ENCODE results near the gene SMAD2. TPM values are rescaled to one million over a fixed set of nuclear protein-coding genes. Genes with fewer than 3 reads are reported as not detected.

Gene SMAD2
- total RNA-seq, 1 donor from 2014 or later = 28.5 TPM

DNA sequence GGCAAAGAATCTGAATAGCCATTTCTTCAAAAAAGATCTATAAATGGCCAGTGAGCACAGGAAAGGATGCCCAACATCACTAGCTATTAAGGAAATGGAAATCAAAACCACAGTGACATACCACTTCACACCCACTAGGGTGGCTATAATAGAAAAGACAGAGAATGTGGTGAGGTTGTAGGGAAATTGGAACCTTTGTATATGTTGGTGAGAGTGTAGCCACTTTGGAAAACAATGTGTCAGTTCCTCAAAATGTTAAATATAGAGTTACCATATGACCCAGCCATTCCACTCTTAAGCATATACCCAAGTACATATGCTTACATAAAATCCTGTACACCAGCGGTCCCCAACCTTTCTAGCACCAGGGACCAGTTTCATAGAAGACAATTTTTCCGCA, 152.8 kb downstream of the SMAD2 start:
- intact Hi-C loops (cut with DNase I) = no loop called here
- no peaks in the 10 kb centered on the region for H3K9me3 ChIP-seq
- no peak overlapping the region for H3K4me3 ChIP-seq
- TF ChIP-seq, protein P1, sequence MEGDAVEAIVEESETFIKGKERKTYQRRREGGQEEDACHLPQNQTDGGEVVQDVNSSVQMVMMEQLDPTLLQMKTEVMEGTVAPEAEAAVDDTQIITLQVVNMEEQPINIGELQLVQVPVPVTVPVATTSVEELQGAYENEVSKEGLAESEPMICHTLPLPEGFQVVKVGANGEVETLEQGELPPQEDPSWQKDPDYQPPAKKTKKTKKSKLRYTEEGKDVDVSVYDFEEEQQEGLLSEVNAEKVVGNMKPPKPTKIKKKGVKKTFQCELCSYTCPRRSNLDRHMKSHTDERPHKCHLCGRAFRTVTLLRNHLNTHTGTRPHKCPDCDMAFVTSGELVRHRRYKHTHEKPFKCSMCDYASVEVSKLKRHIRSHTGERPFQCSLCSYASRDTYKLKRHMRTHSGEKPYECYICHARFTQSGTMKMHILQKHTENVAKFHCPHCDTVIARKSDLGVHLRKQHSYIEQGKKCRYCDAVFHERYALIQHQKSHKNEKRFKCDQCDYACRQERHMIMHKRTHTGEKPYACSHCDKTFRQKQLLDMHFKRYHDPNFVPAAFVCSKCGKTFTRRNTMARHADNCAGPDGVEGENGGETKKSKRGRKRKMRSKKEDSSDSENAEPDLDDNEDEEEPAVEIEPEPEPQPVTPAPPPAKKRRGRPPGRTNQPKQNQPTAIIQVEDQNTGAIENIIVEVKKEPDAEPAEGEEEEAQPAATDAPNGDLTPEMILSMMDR (IDR thresholded peaks at IDR 0.05) = no peak
- TF ChIP-seq POLR2AphosphoS5 (IDR thresholded peaks at IDR 0.05; ENCODE audit: insufficient read depth in 1 of 2, low read depth in 1 of 2) (no peak), POLR2A (IDR thresholded peaks at IDR 0.05) (no peak)
- no peaks in the 10 kb centered on the region for H3K4me1 ChIP-seq
- no peak for DNase-seq (ENCODE audit: extremely low spot score in 2 of 2)
- H3K27ac ChIP-seq = no peak overlapping the region
- no peaks in the 10 kb centered on the region for H3K36me3 ChIP-seq
- no peaks in the 10 kb centered on the region for H3K27me3 ChIP-seq

DNA sequence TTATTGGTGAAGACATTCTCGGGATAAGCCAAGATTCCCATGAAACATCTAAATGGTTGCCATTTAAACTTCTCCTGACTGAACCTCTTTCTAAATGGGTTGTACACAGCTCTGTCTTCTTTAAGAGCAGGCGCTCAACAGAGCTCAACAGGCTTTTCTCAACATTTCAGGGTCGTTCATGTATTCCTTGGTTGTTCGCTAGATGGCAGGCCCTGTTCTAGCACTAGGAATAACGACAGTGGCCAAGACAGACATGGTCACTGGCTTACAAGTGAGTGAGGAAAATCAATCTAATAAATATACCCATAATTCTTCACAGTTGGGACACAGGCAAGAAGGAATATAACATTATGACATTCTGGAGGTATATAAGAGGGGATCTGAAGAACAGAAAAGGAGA, 154.5 kb downstream of the SMAD2 start:
- no peaks in the 10 kb centered on the region for H3K9me3 ChIP-seq
- intact Hi-C loops (cut with DNase I) = no loop called here

DNA sequence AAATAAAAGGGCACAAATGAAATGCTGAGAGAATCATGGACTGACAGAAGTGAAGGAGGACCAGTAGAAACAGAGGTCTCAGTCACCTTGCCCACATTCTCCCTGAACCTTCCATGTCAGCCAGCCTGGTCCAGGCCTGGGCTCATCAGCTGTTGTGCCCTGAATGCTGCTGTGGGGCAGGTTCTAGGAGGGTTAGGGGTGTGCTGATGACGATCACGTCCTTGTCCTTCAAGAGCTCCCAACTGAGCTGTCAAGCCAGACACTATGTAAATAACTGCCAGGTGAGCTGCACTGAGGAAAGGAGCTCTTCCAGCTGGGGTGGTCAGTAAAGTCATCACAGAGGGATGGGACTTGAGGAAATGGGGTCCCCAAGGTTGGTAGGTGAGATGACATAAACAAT, 156.5 kb downstream of the SMAD2 start:
- no peak for TF ChIP-seq POLR2A (IDR thresholded peaks at IDR 0.05)
- TF ChIP-seq POLR2AphosphoS5 (IDR thresholded peaks at IDR 0.05; ENCODE audit: insufficient read depth in 1 of 2, low read depth in 1 of 2) = no peak
- TF ChIP-seq, protein P1 (IDR thresholded peaks at IDR 0.05) = no peak
- peak in 1 of 2 donors; percentile 64 for DNase-seq (ENCODE audit: extremely low spot score in 2 of 2)
- intact Hi-C loops (cut with DNase I) = no loop called here

More for the DNA sequence above, 154.5 kb downstream of the SMAD2 start:
- H3K27me3 ChIP-seq = no peaks in the 10 kb centered on the region
- DNase-seq (ENCODE audit: extremely low spot score in 2 of 2) = peak in 1 of 2 donors; percentile 12
- no peaks in the 10 kb centered on the region for H3K4me1 ChIP-seq
- no peaks in the 10 kb centered on the region for H3K36me3 ChIP-seq
- H3K4me3 ChIP-seq = no peak overlapping the region
- TF ChIP-seq, protein P1 (IDR thresholded peaks at IDR 0.05) = no peak
- no peak for TF ChIP-seq POLR2A (IDR thresholded peaks at IDR 0.05)
- TF ChIP-seq POLR2AphosphoS5 (IDR thresholded peaks at IDR 0.05; ENCODE audit: insufficient read depth in 1 of 2, low read depth in 1 of 2) = no peak
- H3K27ac ChIP-seq = no peak overlapping the region

DNA sequence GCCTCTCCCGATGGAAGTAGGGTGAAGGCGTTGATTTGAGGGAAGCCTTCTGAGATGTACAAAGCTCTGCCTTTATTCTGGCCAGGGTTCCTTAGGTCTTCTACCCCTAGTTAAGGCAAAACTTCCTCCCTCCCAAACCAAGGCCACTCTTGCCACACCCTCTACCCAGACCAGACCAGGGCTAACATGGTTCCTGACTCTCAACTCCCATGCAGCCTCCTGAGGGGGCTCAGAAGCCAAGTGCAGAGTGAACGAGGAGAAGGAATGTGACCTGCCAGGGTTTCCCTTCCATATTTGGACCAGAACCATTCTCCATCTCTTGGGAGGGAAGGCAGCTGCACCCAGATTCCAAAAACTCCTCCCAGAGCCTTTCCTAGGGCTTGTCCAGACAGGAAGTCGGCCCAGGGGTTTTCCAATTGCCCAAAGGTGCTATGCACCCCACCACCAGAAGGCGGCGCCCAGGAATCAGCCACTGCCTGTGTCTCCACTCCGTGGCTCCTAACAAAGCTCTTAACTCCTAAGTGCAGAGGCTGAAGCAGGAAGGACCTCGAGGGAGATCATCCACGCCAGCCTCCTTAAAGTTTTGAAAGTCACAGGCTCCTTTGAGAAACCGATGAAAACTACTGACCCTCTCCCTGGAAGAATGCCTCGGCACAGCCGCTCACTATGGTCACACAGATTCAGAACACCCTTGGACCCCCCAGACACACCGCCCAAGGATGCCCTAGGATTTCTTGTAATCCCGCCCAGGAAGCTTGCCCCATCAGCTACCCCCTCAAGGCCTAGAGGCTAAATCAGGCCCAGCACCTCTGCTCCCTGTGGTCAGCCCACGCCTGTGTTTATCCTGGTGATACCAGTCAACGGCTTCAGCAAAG, 157.8 kb downstream of the SMAD2 start:
- Histone ChIP-seq H3K4me1 (no peaks in the 10 kb centered on the region), H3K27ac (no peak overlapping the region), H3K4me3 (no peak overlapping the region), H3K9me3 (no peaks in the 10 kb centered on the region), H3K36me3 (no peaks in the 10 kb centered on the region), H3K27me3 (no peaks in the 10 kb centered on the region)
- DNase-seq (ENCODE audit: extremely low spot score in 2 of 2) = peak in 1 of 2 donors; percentile 92
- no peak for TF ChIP-seq POLR2A (IDR thresholded peaks at IDR 0.05)
- TF ChIP-seq, protein P1 (IDR thresholded peaks at IDR 0.05) = peak in 1 of 3 experiments; percentile 22
- no peak for TF ChIP-seq POLR2AphosphoS5 (IDR thresholded peaks at IDR 0.05; ENCODE audit: insufficient read depth in 1 of 2, low read depth in 1 of 2)
- intact Hi-C loops (cut with DNase I) = no loop called here

More for the DNA sequence above, 156.5 kb downstream of the SMAD2 start:
- Histone ChIP-seq H3K9me3 (no peaks in the 10 kb centered on the region), H3K27ac (no peak overlapping the region), H3K4me1 (no peaks in the 10 kb centered on the region), H3K36me3 (no peaks in the 10 kb centered on the region), H3K4me3 (no peak overlapping the region), H3K27me3 (no peaks in the 10 kb centered on the region)

DNA sequence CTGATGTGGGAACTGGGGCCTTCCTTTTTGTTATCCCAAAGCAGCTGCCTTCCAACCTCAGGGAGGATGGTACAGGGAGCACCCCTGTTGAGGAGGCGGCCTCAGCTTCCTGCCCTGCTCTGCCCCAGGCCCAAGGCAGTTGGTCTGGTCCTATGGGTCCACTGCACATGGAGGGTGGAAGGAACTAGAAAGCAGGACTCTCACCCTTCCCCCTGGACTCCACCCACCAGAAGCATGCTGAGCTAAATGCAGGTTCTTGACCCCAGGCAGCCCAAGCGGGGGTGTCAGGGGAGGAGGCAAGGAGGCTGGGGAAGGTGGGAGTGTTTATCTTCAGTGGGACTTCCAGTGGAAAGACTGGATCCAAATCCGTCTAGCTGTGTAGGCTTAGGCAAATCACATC, 158.5 kb downstream of the SMAD2 start:
- TF ChIP-seq POLR2AphosphoS5 (IDR thresholded peaks at IDR 0.05; ENCODE audit: insufficient read depth in 1 of 2, low read depth in 1 of 2) = no peak
- TF ChIP-seq, protein P1 (IDR thresholded peaks at IDR 0.05) = no peak
- TF ChIP-seq POLR2A (IDR thresholded peaks at IDR 0.05) = no peak
- Histone ChIP-seq H3K36me3 (no peaks in the 10 kb centered on the region), H3K27me3 (no peaks in the 10 kb centered on the region), H3K4me3 (no peak overlapping the region), H3K27ac (no peak overlapping the region), H3K4me1 (no peaks in the 10 kb centered on the region), H3K9me3 (no peaks in the 10 kb centered on the region)
- intact Hi-C loops (cut with DNase I) = no loop called here
- peak; percentile 37 to 79 for DNase-seq (ENCODE audit: extremely low spot score in 2 of 2)
